Psoas muscle (tissue), 8 donors: ENCODE results near the gene CMTR1. TPM values are rescaled to one million over a fixed set of nuclear protein-coding genes. Genes with fewer than 3 reads are reported as not detected.

Source experiments
- ATAC-seq, 4 donors: fragments of 200-7000 bp; cut with Tn5 transposase; one replicate each; pipeline ENCODE4 v1.9.1; 2020; ENCODE audit warnings: moderate library complexity in 3 of 4, mild to moderate bottlenecking in 2 of 4
- DNase-seq, 2 donors: peaks; one replicate each; pipeline ENCODE4 v3.0.0-alpha.2; 2020
- H3K27ac ChIP-seq: fragments of 200-600 bp; one replicate; pipeline ENCODE4 v1.8.0; 2022
- H3K27me3 ChIP-seq, 3 donors: fragments of 200-600 bp in 1 of 3; one replicate each; pipeline versions ENCODE4 v1.6.1 to v1.8.0; 2013 to 2022; ENCODE audit warnings: low read length in 2 of 3, mild to moderate bottlenecking in 2 of 3, moderate library complexity in 1 of 3; ENCODE audit not compliant: insufficient read depth in 3 of 3
- H3K36me3 ChIP-seq, 2 donors: fragments of 200-600 bp in 1 of 2; one replicate each; pipeline versions ENCODE4 v1.6.1 to v1.8.0; 2013 to 2022; ENCODE audit warnings: low read depth in 1 of 2, mild to moderate bottlenecking in 1 of 2, moderate library complexity in 1 of 2; ENCODE audit not compliant: insufficient read depth in 1 of 2
- H3K4me1 ChIP-seq: fragments of 200-600 bp; one replicate; pipeline ENCODE4 v1.8.0; 2022
- H3K4me3 ChIP-seq: fragments of 200-600 bp; one replicate; pipeline ENCODE4 v1.8.0; 2022; ENCODE audit warnings: mild to moderate bottlenecking
- H3K9me3 ChIP-seq: fragments of 200-600 bp; one replicate; pipeline ENCODE4 v1.8.0; 2022
- CTCF ChIP-seq: fragments of 200-600 bp; IDR thresholded peaks from one replicate; pipeline ENCODE4 v1.8.0; 2022; ENCODE audit warnings: antibody characterized with exemption
- whole genome bisulfite sequencing, 3 donors: extraction: QIAGEN DNeasy Blood & Tissue Kit; methylation state at CpG; one replicate each; pipeline versions ENCODE4 v1.1.6 to v1.1.7; 2013; 5-methylcytosine and 5-hydroxymethylcytosine counted together
- intact Hi-C, 2 donors: fragments of 100-400 bp; cut with DNase I; formaldehyde crosslinking; loops; one replicate each; pipeline versions ENCODE4 v1.11.0 to v1.14.2; 2022
- long read RNA-seq, 2 donors: library from polyadenylated mRNA; unstranded; transcript quantifications; one replicate each; pipeline ENCODE4 v2.0.0, GENCODE V29; 2021
- polyA plus RNA-seq, 3 donors: library from polyadenylated mRNA; stranded (reverse); fragments of 200-250 nt; gene quantifications; one replicate each; pipeline ENCODE4 v1.2.3, GENCODE V29; 2013
- total RNA-seq, 4 donors: library from RNA; stranded (reverse); fragmentation: NEBNext Ultra II Directional in 2 of 4; extraction: Animal tissue kit (Norgen Biotek cat#: 25700) in 2 of 4; gene quantifications; one replicate each; pipeline versions ENCODE4 v1.2.1 to v1.2.4, GENCODE V29; 2021 to 2023
- donor health status: healthy with polysubstance abuse.
- donor health status: DM: no; HTN: no; CAD: no; lungs with moderate emphysema.
- donor health status: Bipolar disorder and iron deficiency.
- donor health status: healthy.
- donor health status: DM: yes; HTN: yes; CAD: no.
- donor health status: DM: no; HTN: no; CAD: no.
- donor health status: DM: no; HTN: no; CAD: no.
- donor health status: DM: yes; HTN: yes; CAD: no.

Gene CMTR1
- 10 to 100 TPM; 24.4 to 29.9 (median 26.5) TPM for total RNA-seq
- polyA plus RNA-seq: 10 to 100 TPM in 2 of 3 donors, 1 to 10 TPM in 1; 8.8 to 22.2 (median 13.5) TPM
- long read RNA-seq, donor 1, full-length matches to known transcripts: 6 of 12 reads
- long read RNA-seq, donor 1, partial matches to known transcripts: 5 of 12 reads
- long read RNA-seq, donor 1, other reads (novel, unspliced or antisense): 1 of 12 reads
- long read RNA-seq, donor 2, full-length matches to known transcripts: 11 of 30 reads
- long read RNA-seq, donor 2, partial matches to known transcripts: 13 of 30 reads
- long read RNA-seq, donor 2, other reads (novel, unspliced or antisense): 6 of 30 reads

- DNase-seq (peak; percentile 96 to 97), ATAC-seq (peak; percentile 99 to 100 (median 100))
- no peaks in the 10 kb centered on the region for H3K9me3 ChIP-seq
- H3K27ac ChIP-seq: peak within 1 kb of the TSS; percentile 89
- H3K27me3 ChIP-seq: no peaks in the 10 kb centered on the region
- H3K36me3 ChIP-seq: peaks cover 2 to 27% of the 10 kb centered on the region in 2 donors
- 0 to 1% (median 0%) methylated on average over 34 to 61 of the region's 61 CpGs for WGBS, 3 donors
- H3K4me1 ChIP-seq: peaks cover 3% of the 10 kb centered on the region
- intact Hi-C loops: loop anchor here in 1 of 2 donors (1.0 to 5.0 kb wide), 2 partner anchors 108 to 211 kb away; no protein-coding TSS in a partner anchor
- peak within 1 kb of the TSS; percentile 88 for H3K4me3 ChIP-seq
- no peak for TF ChIP-seq CTCF
Observed at GRCh38 chr6:37432916-37433656, at the start of gene CMTR1. TSS of gene CMTR1 (plus strand) at chr6:37433221. CDS start at chr6:37435630, 2,409 bp downstream.

- no peak for TF ChIP-seq CTCF
- intact Hi-C loops: loop anchor here in 1 of 2 donors (10.0 kb wide), 1 partner anchor 306 kb away; the partner anchor contains the start of gene MDGA1
- Histone ChIP-seq H3K27ac (no peak overlapping the region), H3K4me3 (no peak overlapping the region), H3K4me1 (no peaks in the 10 kb centered on the region), H3K36me3 (peaks cover 2 to 72% of the 10 kb centered on the region in 2 donors), H3K27me3 (no peaks in the 10 kb centered on the region), H3K9me3 (no peaks in the 10 kb centered on the region)
- DNase-seq (no peak), ATAC-seq (no peak)
Observed at GRCh38 chr6:37388578-37388977, 44.4 kb upstream of the CMTR1 start.

GRCh38 chr6:37389857-37390256 lies 43.2 kb upstream of the CMTR1 start:
- TF ChIP-seq CTCF: no peak
- Histone ChIP-seq H3K27me3 (no peaks in the 10 kb centered on the region), H3K4me1 (no peaks in the 10 kb centered on the region), H3K4me3 (no peak overlapping the region), H3K36me3 (peaks cover 5 to 69% of the 10 kb centered on the region in 2 donors), H3K9me3 (no peaks in the 10 kb centered on the region), H3K27ac (no peak overlapping the region)
- WGBS, 3 donors: 96 to 98% (median 97%) methylated on average over 3 of the region's 3 CpGs
- ATAC-seq: no peak
- DNase-seq: no peak
- intact Hi-C loops: loop anchor here in 1 of 2 donors (10.0 kb wide), 1 partner anchor 305 kb away; the partner anchor contains the start of gene MDGA1

- Histone ChIP-seq H3K4me1 (no peaks in the 10 kb centered on the region), H3K4me3 (no peak overlapping the region), H3K9me3 (no peaks in the 10 kb centered on the region), H3K27ac (no peak overlapping the region), H3K27me3 (no peaks in the 10 kb centered on the region), H3K36me3 (peaks cover 5 to 65% of the 10 kb centered on the region in 2 donors)
- TF ChIP-seq CTCF: no peak
- 66 to 84% (median 75%) methylated on average over 2 of the region's 2 CpGs for WGBS, 3 donors
- intact Hi-C loops: no loop called here
- ATAC-seq: no peak
- DNase-seq: no peak
Observed at GRCh38 chr6:37391120-37391519, 41.9 kb upstream of the CMTR1 start.
